Activated T-cell treated with anti-CD3 and anti-CD28 coated beads, Interleukin-2, amount 50 U/mL, for 4 hours (primary cell): ENCODE results near the gene TRIP10. TPM values are rescaled to one million over a fixed set of nuclear protein-coding genes. Genes with fewer than 3 reads are reported as not detected.

Experiments
- ATAC-seq, 2 donors: fragments of 200-7000 bp; cut with Tn5 transposase; one replicate each; pipeline ENCODE4 v1.10.0; 2021
- DNase-seq: peaks from one replicate; pipeline ENCODE4 v3.0.0-alpha.2; 2020
- H3K27me3 Mint-ChIP-seq: one replicate; pipeline ENCODE4 v1.8.0; 2021; ENCODE audit warnings: low read depth, mixed read lengths
- H3K36me3 Mint-ChIP-seq: one replicate; pipeline ENCODE4 v1.8.0; 2022; ENCODE audit warnings: mixed read lengths; ENCODE audit not compliant: insufficient read depth
- H3K4me1 Mint-ChIP-seq: one replicate; pipeline ENCODE4 v1.8.0; 2021; ENCODE audit warnings: low read depth, mixed read lengths
- H3K4me3 Mint-ChIP-seq: one replicate; pipeline ENCODE4 v1.8.0; 2021; ENCODE audit warnings: mild to moderate bottlenecking, moderate library complexity, mixed read lengths
- H3K9me3 Mint-ChIP-seq: one replicate; pipeline ENCODE4 v1.8.0; 2021; ENCODE audit warnings: mixed read lengths
- total RNA-seq, 3 donors: library from RNA; stranded (reverse); gene quantifications; one replicate each; pipeline ENCODE4 v1.2.1, GENCODE V29; 2021

Gene TRIP10
- total RNA-seq, 3 donors from 2014 or later: 31.8 to 40.2 (median 37.4) TPM

- H3K36me3 Mint-ChIP-seq: no peaks in the 10 kb centered on the region
- H3K9me3 Mint-ChIP-seq: no peaks in the 10 kb centered on the region
- ATAC-seq: no peak
- peaks cover 6% of the 10 kb centered on the region for H3K4me1 Mint-ChIP-seq
- H3K27me3 Mint-ChIP-seq: peaks cover 2% of the 10 kb centered on the region
- no peak overlapping the region for H3K4me3 Mint-ChIP-seq
- no peak for DNase-seq
These were observed 22.4 kb upstream of the TRIP10 start for GRCh38 chr19:6717036-6717435.

GRCh38 chr19:6717441-6717971, 22.0 kb upstream of the TRIP10 start:
- Mint-ChIP-seq H3K36me3 (no peaks in the 10 kb centered on the region), H3K4me1 (peaks cover 8% of the 10 kb centered on the region), H3K27me3 (peaks cover 1% of the 10 kb centered on the region), H3K9me3 (no peaks in the 10 kb centered on the region), H3K4me3 (no peak overlapping the region)
- ATAC-seq (no peak), DNase-seq (no peak)

DNA sequence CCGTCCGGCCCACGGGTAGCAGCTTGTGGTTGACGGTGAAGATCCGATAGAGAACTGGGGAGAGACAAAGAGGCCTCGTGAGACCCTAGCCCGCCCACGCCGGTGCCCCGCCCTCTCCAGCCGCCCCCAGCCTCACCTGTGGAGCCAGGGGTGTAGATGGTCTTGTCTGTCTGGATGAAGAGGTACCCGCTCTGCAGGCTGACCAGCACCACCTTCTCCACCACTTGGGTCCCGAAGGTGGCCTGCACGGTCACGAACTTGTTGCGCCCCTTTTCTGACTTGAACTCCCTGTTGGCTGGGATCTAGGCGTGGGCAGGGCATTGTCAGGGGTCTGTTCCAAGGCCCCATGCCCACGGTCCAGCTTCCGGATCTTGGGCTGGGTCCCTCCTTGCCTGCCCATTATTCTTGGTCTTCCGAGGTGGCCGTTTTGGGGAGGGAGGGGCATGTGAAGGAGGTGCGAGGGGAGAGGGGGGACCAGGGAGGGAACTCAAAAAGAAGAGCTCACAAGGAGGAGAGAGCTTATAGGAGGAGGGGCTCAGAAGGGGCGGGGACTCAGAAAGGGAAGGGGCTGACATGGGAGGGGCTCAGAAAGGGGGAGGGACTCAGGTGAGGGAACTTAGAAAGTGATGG, 21.3 kb upstream of the TRIP10 start:
- Mint-ChIP-seq H3K4me1 (peaks cover 9% of the 10 kb centered on the region), H3K27me3 (no peaks in the 10 kb centered on the region), H3K4me3 (no peak overlapping the region), H3K36me3 (no peaks in the 10 kb centered on the region), H3K9me3 (no peaks in the 10 kb centered on the region)
- ATAC-seq (peak in 1 of 2 donors; percentile 35), DNase-seq (no peak)

- Mint-ChIP-seq H3K36me3 (no peaks in the 10 kb centered on the region), H3K9me3 (no peaks in the 10 kb centered on the region), H3K27me3 (no peaks in the 10 kb centered on the region), H3K4me1 (peaks cover 11% of the 10 kb centered on the region), H3K4me3 (no peak overlapping the region)
- peak; percentile 77 to 81 for ATAC-seq
- DNase-seq: no peak
These were observed 20.5 kb upstream of the TRIP10 start for GRCh38 chr19:6718741-6719539.

DNA sequence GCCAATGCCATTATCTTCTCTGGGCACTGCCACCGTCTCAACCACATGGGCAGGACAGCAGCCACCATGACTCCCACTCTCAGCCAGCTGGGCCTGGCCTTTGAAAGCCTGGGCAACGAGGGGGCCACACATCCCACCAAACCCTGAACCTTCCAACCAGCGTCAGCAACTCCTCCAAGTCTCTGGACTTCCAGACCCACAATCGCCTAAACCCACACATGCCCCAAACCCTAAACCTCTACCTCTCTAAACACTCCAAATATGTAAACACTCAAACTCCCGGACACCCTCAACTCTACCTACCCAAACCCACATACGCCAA, 20.0 kb upstream of the TRIP10 start:
- H3K36me3 Mint-ChIP-seq: no peaks in the 10 kb centered on the region
- ATAC-seq (no peak), DNase-seq (no peak)
- H3K27me3 Mint-ChIP-seq: no peaks in the 10 kb centered on the region
- no peak overlapping the region for H3K4me3 Mint-ChIP-seq
- peaks cover 11% of the 10 kb centered on the region for H3K4me1 Mint-ChIP-seq
- H3K9me3 Mint-ChIP-seq: no peaks in the 10 kb centered on the region

DNA sequence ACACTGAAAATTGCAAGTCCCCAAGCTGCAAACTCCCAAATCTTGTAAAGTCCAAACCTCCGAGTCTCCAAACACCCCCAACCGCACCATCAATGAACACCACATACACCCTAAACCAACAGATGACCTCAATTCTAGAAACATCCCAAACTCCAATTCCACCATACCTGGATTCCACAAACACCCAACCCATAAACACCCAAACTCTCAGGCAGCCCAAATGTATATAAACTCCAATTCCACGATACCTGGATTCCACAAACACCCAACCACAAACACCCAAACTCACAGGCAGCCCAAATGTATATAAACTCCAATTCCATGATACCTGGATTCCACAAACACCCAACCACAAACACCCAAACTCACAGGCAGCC, 19.5 kb upstream of the TRIP10 start:
- peaks cover 13% of the 10 kb centered on the region for H3K4me1 Mint-ChIP-seq
- ATAC-seq: no peak
- H3K4me3 Mint-ChIP-seq: no peak overlapping the region
- H3K27me3 Mint-ChIP-seq: no peaks in the 10 kb centered on the region
- H3K36me3 Mint-ChIP-seq: no peaks in the 10 kb centered on the region
- no peak for DNase-seq
- no peaks in the 10 kb centered on the region for H3K9me3 Mint-ChIP-seq

DNA sequence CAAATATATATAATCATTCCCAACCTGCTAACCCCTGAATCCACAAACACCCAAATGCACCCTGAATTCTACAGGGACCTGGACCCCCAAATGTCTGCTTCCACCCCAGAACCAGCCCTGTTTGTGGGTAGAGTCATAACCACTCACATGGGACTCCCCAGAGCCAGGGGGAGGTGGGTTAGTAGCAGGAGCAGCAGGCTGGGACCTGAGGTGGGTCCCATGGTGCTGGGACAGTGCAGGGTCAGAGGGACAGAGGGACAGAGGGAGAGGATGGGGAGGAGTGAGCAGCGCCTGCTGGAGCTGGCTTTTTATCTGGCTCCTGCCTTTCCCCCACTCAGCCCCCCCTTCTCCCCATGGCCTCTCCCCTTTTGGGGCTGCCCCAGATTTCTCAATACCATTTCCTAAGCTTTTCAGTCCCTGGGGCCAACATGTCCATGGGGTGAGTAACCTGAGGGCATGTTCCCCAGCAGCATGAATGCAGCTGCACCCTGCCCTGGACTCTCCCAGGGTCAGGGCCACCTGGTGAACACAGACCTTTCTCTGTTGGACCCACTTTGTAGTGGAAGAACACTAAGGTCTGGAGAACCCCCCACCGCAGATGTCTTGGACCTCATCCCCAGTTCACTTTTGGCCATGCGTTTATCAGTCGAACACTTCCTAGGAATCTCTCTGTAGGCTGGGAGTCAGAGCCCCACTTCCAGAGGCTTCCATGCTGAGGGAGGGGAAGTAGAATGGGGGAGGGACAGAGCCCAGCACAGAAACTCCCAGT, 18.9 kb upstream of the TRIP10 start, which contains the start of gene C3:
C3 (minus strand) TSS at position 282 of the 769 bp plus-strand sequence; CDS start at position 221, 61 bp downstream.
- H3K36me3 Mint-ChIP-seq: no peaks in the 10 kb centered on the region
- no peaks in the 10 kb centered on the region for H3K9me3 Mint-ChIP-seq
- H3K4me1 Mint-ChIP-seq: peaks cover 16% of the 10 kb centered on the region
- no peak within 1 kb of the TSS for H3K4me3 Mint-ChIP-seq
- DNase-seq (no peak), ATAC-seq (no peak)
- no peaks in the 10 kb centered on the region for H3K27me3 Mint-ChIP-seq

DNA sequence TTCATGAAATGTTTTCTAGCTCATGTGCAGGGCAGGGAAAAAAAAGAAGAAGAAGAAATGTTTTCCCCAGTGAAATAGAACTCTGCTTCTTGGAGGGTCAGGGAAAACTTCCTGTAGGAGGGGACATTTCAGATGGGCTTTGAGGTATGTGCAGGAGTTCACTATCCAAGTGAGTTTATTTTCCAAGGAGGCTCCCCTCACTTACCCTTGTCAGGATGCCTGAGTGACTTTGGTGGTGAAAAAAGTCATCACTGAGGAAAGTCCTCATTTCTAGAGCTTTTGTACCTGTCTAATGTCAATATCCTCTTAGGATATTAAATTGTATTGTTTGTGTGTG, 18.4 kb upstream of the TRIP10 start:
- no peak for DNase-seq
- H3K27me3 Mint-ChIP-seq: no peaks in the 10 kb centered on the region

DNA sequence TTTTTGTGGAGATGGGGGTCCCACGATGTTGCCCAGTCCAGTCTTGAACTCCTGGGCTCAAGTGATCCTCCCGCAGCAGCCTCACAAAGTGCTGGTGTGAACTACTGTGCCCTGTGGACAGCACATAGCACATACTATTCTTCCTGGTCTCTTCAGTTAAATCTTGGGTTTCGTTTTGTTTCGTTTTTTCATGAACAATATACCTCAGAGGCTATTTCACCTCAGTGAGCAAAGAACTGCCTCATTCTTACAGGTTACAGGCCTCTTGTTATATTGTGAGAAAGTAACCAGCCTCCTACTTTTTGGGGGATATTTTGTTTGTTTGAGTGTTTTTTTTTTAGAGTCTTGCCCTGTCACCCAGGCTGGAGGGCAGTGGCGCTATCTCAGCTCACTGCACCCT, 17.7 kb upstream of the TRIP10 start:
- ATAC-seq (no peak), DNase-seq (no peak)
- H3K4me3 Mint-ChIP-seq: no peak overlapping the region
- peaks cover 17% of the 10 kb centered on the region for H3K4me1 Mint-ChIP-seq
- H3K27me3 Mint-ChIP-seq: no peaks in the 10 kb centered on the region
- H3K36me3 Mint-ChIP-seq: no peaks in the 10 kb centered on the region
- no peaks in the 10 kb centered on the region for H3K9me3 Mint-ChIP-seq

More for the DNA sequence above, 18.4 kb upstream of the TRIP10 start:
- peaks cover 17% of the 10 kb centered on the region for H3K4me1 Mint-ChIP-seq
- no peak overlapping the region for H3K4me3 Mint-ChIP-seq
- no peak for ATAC-seq
- H3K9me3 Mint-ChIP-seq: no peaks in the 10 kb centered on the region
- no peaks in the 10 kb centered on the region for H3K36me3 Mint-ChIP-seq

- Mint-ChIP-seq H3K4me1 (peaks cover 17% of the 10 kb centered on the region), H3K9me3 (no peaks in the 10 kb centered on the region), H3K36me3 (no peaks in the 10 kb centered on the region), H3K4me3 (no peak overlapping the region), H3K27me3 (no peaks in the 10 kb centered on the region)
- DNase-seq (no peak), ATAC-seq (no peak)
These were observed 16.3 kb upstream of the TRIP10 start for GRCh38 chr19:6723108-6723618.

DNA sequence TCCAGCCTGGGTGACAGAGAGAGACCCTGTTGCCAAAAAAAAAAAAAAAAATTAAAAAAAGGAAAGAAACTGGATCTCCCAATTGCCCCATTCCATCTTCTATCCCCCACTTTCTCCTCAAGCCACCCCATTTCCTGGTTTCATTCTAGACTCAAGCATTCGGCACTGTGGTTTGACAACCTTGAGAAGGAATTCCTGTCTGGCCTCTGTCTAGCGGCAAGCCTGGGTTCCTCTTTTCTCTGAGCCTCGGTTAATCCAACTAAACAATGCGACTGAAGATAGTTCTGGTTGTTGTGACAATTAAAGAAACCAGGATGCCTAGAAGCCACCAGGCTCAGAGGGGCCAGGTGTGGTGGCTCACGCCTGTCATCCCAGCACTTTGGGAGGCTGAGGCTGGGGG, 15.7 kb upstream of the TRIP10 start:
- no peak overlapping the region for H3K4me3 Mint-ChIP-seq
- H3K27me3 Mint-ChIP-seq: no peaks in the 10 kb centered on the region
- no peaks in the 10 kb centered on the region for H3K36me3 Mint-ChIP-seq
- peaks cover 17% of the 10 kb centered on the region for H3K4me1 Mint-ChIP-seq
- ATAC-seq: no peak
- DNase-seq: no peak
- H3K9me3 Mint-ChIP-seq: no peaks in the 10 kb centered on the region

DNA sequence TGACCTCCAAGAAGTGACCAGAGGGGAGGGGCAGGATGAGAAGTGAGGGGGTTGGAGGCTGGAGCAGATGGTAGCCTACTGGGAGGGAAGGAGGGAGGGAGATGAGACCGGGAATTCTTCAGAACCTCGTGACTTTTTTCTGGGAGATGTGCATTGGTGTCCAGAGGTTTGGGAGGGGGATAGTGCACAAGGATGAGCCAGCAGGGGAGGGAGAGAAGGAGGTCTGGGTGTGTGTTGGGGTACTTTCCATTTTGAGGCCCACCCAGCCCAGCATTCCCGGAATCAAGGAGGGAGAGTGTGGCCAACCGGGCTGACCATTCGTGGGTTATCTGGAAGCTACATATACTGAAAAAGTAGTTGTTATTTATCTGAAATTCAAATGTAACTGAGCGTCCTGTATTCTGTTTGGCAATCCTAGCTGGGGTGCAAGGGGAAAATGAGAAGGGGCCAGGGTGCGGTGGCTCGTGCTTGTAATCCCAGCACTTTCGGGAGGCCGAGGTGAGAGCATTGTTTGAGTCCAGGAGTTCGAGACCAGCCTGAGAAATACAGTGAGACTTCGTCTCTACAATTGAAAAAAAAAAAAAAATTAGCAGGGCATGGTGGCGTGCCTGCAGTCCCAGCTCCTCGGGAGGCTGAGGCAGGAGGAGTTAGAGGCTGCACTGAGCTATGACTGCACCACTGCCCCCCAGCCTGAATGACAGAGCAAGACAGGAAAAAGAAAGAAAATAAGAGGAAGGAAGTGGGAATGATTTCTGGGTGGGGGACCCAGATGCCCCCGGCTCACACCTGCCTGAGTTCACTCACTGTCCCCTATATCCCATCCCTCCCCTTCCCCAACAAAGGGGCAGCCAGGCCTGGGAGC, 14.6 kb upstream of the TRIP10 start:
- no peak overlapping the region for H3K4me3 Mint-ChIP-seq
- no peaks in the 10 kb centered on the region for H3K36me3 Mint-ChIP-seq
- no peak for DNase-seq
- H3K4me1 Mint-ChIP-seq: peaks cover 17% of the 10 kb centered on the region
- ATAC-seq: no peak
- H3K9me3 Mint-ChIP-seq: no peaks in the 10 kb centered on the region
- no peaks in the 10 kb centered on the region for H3K27me3 Mint-ChIP-seq

DNA sequence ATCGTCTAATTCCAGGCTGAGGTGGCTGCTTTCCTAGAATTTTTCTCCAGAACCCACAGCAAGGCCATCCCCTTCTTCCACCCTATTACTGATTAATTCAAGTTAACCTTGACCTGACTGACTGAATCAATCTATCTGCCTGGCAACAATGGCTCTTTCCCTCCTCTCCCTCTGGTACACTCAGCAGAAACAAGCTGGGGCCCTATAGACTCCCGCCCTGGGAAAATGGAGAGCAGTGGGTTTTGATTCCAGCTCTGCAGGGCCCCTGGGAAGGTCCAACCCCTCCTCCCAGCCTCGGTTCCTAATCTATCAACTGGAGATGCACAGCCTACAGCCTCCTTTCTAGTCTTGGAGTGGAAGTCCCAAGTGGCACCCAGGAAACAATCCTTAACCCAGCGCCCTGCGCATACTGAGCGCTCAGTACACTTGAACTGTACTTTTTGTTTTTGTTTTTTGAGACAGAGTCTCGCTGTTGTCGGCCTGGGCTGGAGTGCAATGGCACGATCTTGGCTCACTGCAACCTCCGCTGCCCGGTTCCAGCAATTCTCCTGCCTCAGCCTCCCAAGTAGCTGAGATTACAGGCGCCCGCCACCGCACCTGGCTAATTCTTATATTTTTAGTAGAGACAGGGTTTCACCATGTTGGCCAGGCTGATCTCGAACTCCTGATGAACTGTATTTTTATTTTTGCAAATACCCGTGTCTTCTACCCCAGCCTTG, 13.8 kb upstream of the TRIP10 start:
- DNase-seq: no peak
- no peak for ATAC-seq
- Mint-ChIP-seq H3K9me3 (no peaks in the 10 kb centered on the region), H3K36me3 (no peaks in the 10 kb centered on the region), H3K27me3 (no peaks in the 10 kb centered on the region), H3K4me1 (peaks cover 17% of the 10 kb centered on the region), H3K4me3 (no peak overlapping the region)
